ENCODE data around the gene VAV1. TPM values are rescaled to one million over a fixed set of nuclear protein-coding genes. Genes with fewer than 3 reads are reported as not detected.

Gene VAV1
- total and polyA plus RNA-seq, 9 of the 15 experiments (the other 6 are each of a cell fraction or from before 2014, with no cell fraction given) = 0.46 to 20.1 (median 11.1) TPM

GRCh38 chr19:6753178-6754031 lies 19.1 kb upstream of the VAV1 start (continued):
- peak; percentile 83; the same call in 1 of the 2 replicates for TF ChIP-seq STAT6 (CRISPR knock-in tag; IDR thresholded peaks at IDR 0.05)
- no peak for TF ChIP-seq ZNF785 (CRISPR knock-in tag; IDR thresholded peaks at IDR 0.05)
- no peak for TF ChIP-seq DDX20 (tag; IDR thresholded peaks at IDR 0.05; ENCODE audit: low read depth)
- TF ChIP-seq CEBPZ (IDR thresholded peaks at IDR 0.05; ENCODE audit: borderline replicate concordance, low read depth, low read length) = no peak
- 0 out of 2 replicates have a peak, but pooled peaks have one; percentile 57 for TF ChIP-seq SIN3B (IDR thresholded peaks at IDR 0.05; ENCODE audit: low read depth)
- no peak for TF ChIP-seq SRSF9 (IDR thresholded peaks at IDR 0.05; ENCODE audit: borderline replicate concordance, low read depth, low read length)
- TF ChIP-seq CHD4 (IDR thresholded peaks at IDR 0.05; ENCODE audit: insufficient read depth, insufficient replicate concordance, low read depth, low read length, poor library complexity, severe bottlenecking) = no peak
- no peak for TF ChIP-seq POLR3G (IDR thresholded peaks at IDR 0.05; ENCODE audit: extremely low read depth, insufficient read length, insufficient replicate concordance)
- peak; percentile 79; the same call in 1 of the 2 replicates for TF ChIP-seq RB1 (IDR thresholded peaks at IDR 0.05; ENCODE audit: low read depth)
- TF ChIP-seq ZBTB5 (IDR thresholded peaks at IDR 0.05) = no peak
- no peak; the same call in 1 of the 2 replicates for TF ChIP-seq ZEB2 (IDR thresholded peaks at IDR 0.05)
- no peak for TF ChIP-seq MEF2A (IDR thresholded peaks at IDR 0.05; ENCODE audit: control insufficient read depth, low read depth, low read length)
- no peak for TF ChIP-seq ELF1 (tag; IDR thresholded peaks at IDR 0.05)
- TF ChIP-seq GABPA (tag; conservative IDR thresholded peaks at IDR 0.05; ENCODE audit: low read depth) = peak; percentile 40

Data from K562 (cell line).